H1 (cell line): ENCODE measurements around the gene KRT32. TPM values are rescaled to one million over a fixed set of nuclear protein-coding genes. Genes with fewer than 3 reads are reported as not detected.
"Not testable (repeated sequence)": the region's sequence is repeated elsewhere in the genome, so short reads cannot be mapped to it uniquely, and the experiment has no call there.

Experiments used
- CTCF ChIA-PET: fragments of 300-600 bp; sonication (Branson Sonifier 250); formaldehyde crosslinking; loops from one replicate; lab custom pipeline; 2021; ENCODE audit not compliant: partially characterized antibody; lab: Charles Lee
- POLR2A ChIA-PET: fragments of 300-600 bp; sonication (Branson Sonifier 250); formaldehyde crosslinking; loops from one replicate; lab custom pipeline; 2021; ENCODE audit warnings: inconsistent platforms; ENCODE audit not compliant: partially characterized antibody; lab: Charles Lee
- DNase-seq, 2 experiments: peaks; one replicate each; pipeline versions ENCODE4 v3.0.0 to v3.0.0-alpha.2; 2010 to 2022; ENCODE audit warnings: low spot score in 2 of 2, low read depth in 1 of 2, mixed read lengths in 1 of 2
- FAIRE-seq: peaks from 2 replicates; lab custom pipeline; 2011; peaks lifted over from hg19 to GRCh38; lab: Jason Lieb, UNC
- H2AFZ ChIP-seq: 2 replicates; pipeline ENCODE4 v1.8.1; 2012; ENCODE audit warnings: low read length, inconsistent platforms
- H2AK5ac ChIP-seq: 2 replicates; pipeline ENCODE4 v1.6.1; 2013; ENCODE audit warnings: low read depth, low read length
- H2BK120ac ChIP-seq: replicated peaks from 2 replicates; pipeline ENCODE3; 2013; ENCODE audit warnings: low read depth, low read length, inconsistent platforms
- H2BK12ac ChIP-seq: 2 replicates; pipeline ENCODE4 v1.6.1; 2013; ENCODE audit warnings: low read depth, low read length
- H2BK15ac ChIP-seq: 2 replicates; pipeline ENCODE4 v1.6.1; 2013; ENCODE audit warnings: low read length
- H2BK20ac ChIP-seq: 2 replicates; pipeline ENCODE4 v1.6.1; 2013; ENCODE audit warnings: low read length
- H2BK5ac ChIP-seq: 2 replicates; pipeline ENCODE4 v1.6.1; 2013; ENCODE audit warnings: low read depth, low read length
- H3K14ac ChIP-seq: 2 replicates; pipeline ENCODE4 v1.6.1; 2013; ENCODE audit warnings: inconsistent platforms; ENCODE audit not compliant: insufficient read length
- H3K18ac ChIP-seq: 2 replicates; pipeline ENCODE4 v1.6.1; 2013; ENCODE audit warnings: low read length; ENCODE audit errors: extremely low read depth
- H3K23ac ChIP-seq: 2 replicates; pipeline ENCODE4 v1.6.1; 2013; ENCODE audit warnings: inconsistent platforms; ENCODE audit not compliant: insufficient read length
- H3K23me2 ChIP-seq: 2 replicates; pipeline ENCODE4 v1.6.1; 2013; ENCODE audit warnings: low read depth, low read length
- H3K27ac ChIP-seq: 2 replicates; pipeline ENCODE4 v1.6.1; 2011; ENCODE audit warnings: low read depth, low read length, inconsistent platforms
- H3K27me3 ChIP-seq, 4 experiments: replicated peaks in 1 of 4; 1 replicate in 1 of 4; 2 replicates in 3 of 4; pipeline versions ENCODE4 v1.6.1 to v1.8.1; 2011 to 2013; ENCODE audit warnings: low read length in 3 of 4, mild to moderate bottlenecking in 3 of 4, inconsistent platforms in 2 of 4, mixed read lengths in 2 of 4, moderate library complexity in 1 of 4; ENCODE audit not compliant: control insufficient read depth in 3 of 4, insufficient read depth in 3 of 4; ENCODE audit errors: extremely low read depth in 1 of 4
- H3K36me3 ChIP-seq, 4 experiments: 2 replicates each; pipeline versions ENCODE4 v1.6.1 to v1.8.1; 2011 to 2013; ENCODE audit warnings: mild to moderate bottlenecking in 4 of 4, low read length in 3 of 4, moderate library complexity in 2 of 4, control low read depth in 1 of 4, inconsistent platforms in 1 of 4; ENCODE audit not compliant: insufficient read depth in 4 of 4, control insufficient read depth in 2 of 4
- H3K4ac ChIP-seq: replicated peaks from 2 replicates; pipeline ENCODE3; 2013; ENCODE audit warnings: low read length, low read depth, mixed read lengths, inconsistent platforms; ENCODE audit not compliant: insufficient read length
- H3K4me1 ChIP-seq, 4 experiments: replicated peaks in 1 of 4; 1 replicate in 1 of 4; 2 replicates in 3 of 4; pipeline versions ENCODE4 v1.6.1 to v1.8.1; 2011 to 2013; ENCODE audit warnings: low read length in 3 of 4, inconsistent platforms in 2 of 4, mixed read lengths in 1 of 4; ENCODE audit not compliant: insufficient read depth in 4 of 4, control insufficient read depth in 3 of 4
- H3K4me2 ChIP-seq, 2 experiments: 2 replicates each; pipeline versions ENCODE4 v1.6.1 to v1.8.1; 2011 to 2013; ENCODE audit warnings: low read depth in 2 of 2, low read length in 2 of 2, control low read depth in 1 of 2, inconsistent platforms in 1 of 2, mild to moderate bottlenecking in 1 of 2; ENCODE audit not compliant: insufficient read depth in 1 of 2
- H3K4me3 ChIP-seq, 4 experiments: fragments of 200-600, 300-600 bp in 1 of 4; sonication (generic), shearing (Covaris generic), sonication (Bioruptor Twin) in 1 of 4; 2 replicates each; pipeline versions ENCODE4 v1.5.1 to v1.8.1; 2011 to 2016; ENCODE audit warnings: low read length in 4 of 4, low read depth in 3 of 4, control low read depth in 2 of 4, inconsistent platforms in 2 of 4, mild to moderate bottlenecking in 2 of 4, mixed read lengths in 1 of 4, moderate library complexity in 1 of 4; ENCODE audit not compliant: insufficient read depth in 2 of 4; ENCODE audit errors: extremely low read depth in 1 of 4
- H3K56ac ChIP-seq: replicated peaks from 2 replicates; pipeline ENCODE3; 2013; ENCODE audit warnings: low read depth, mild to moderate bottlenecking, mixed read lengths, low read length, inconsistent platforms; ENCODE audit not compliant: insufficient read length
- H3K79me1 ChIP-seq: 2 replicates; pipeline ENCODE4 v1.6.1; 2013; ENCODE audit warnings: low read depth, low read length, control low read depth
- H3K79me2 ChIP-seq, 2 experiments: 2 replicates each; pipeline versions ENCODE4 v1.6.1 to v1.8.1; 2012 to 2013; ENCODE audit warnings: low read length in 2 of 2, mild to moderate bottlenecking in 2 of 2, inconsistent platforms in 1 of 2; ENCODE audit not compliant: insufficient read depth in 2 of 2, control insufficient read depth in 1 of 2
- H3K9ac ChIP-seq, 4 experiments: replicated peaks in 1 of 4; 1 replicate in 1 of 4; 2 replicates in 3 of 4; pipeline versions ENCODE4 v1.6.1 to v1.8.1; 2011 to 2013; ENCODE audit warnings: low read depth in 3 of 4, low read length in 3 of 4, control low read depth in 2 of 4, mild to moderate bottlenecking in 2 of 4, moderate library complexity in 2 of 4, inconsistent platforms in 1 of 4; ENCODE audit errors: extremely low read depth in 1 of 4
- H3K9me3 ChIP-seq, 2 experiments: 2 replicates each; pipeline versions ENCODE4 v1.6.1 to v1.8.1; 2012 to 2013; ENCODE audit warnings: mild to moderate bottlenecking in 2 of 2, moderate library complexity in 2 of 2, control low read depth in 1 of 2, inconsistent platforms in 1 of 2, low read depth in 1 of 2, low read length in 1 of 2, mixed read lengths in 1 of 2; ENCODE audit not compliant: insufficient read depth in 2 of 2
- H4K20me1 ChIP-seq, 2 experiments: replicated peaks in 1 of 2; 2 replicates each; pipeline versions ENCODE3 to v1.8.1; 2011 to 2013; ENCODE audit warnings: inconsistent platforms in 2 of 2, low read length in 2 of 2, mild to moderate bottlenecking in 1 of 2; ENCODE audit not compliant: insufficient read depth in 2 of 2, control insufficient read depth in 1 of 2
- H4K5ac ChIP-seq: 2 replicates; pipeline ENCODE4 v1.6.1; 2013; ENCODE audit warnings: low read length, low read depth, mixed read lengths, inconsistent platforms; ENCODE audit not compliant: insufficient read length
- H4K8ac ChIP-seq: 2 replicates; pipeline ENCODE4 v1.8.0; 2013; ENCODE audit warnings: mild to moderate bottlenecking, moderate library complexity, low read length, inconsistent platforms; ENCODE audit not compliant: insufficient read depth; ENCODE audit errors: extremely low read depth
- H4K91ac ChIP-seq: replicated peaks from 2 replicates; pipeline ENCODE3; 2013; ENCODE audit warnings: low read length, mixed read lengths, inconsistent platforms; ENCODE audit not compliant: insufficient read length
- WGBS, 2 experiments: shearing (Covaris generic) in 1 of 2; methylation state at CpG; one replicate each; pipeline versions ENCODE4 v1.1.6 to v1.1.7; 2013 to 2015; ENCODE audit warnings: low lambda C conversion rate in 2 of 2, mixed read lengths in 2 of 2, inconsistent platforms in 1 of 2, low coverage in 1 of 2, missing lambda C conversion rate in 1 of 2; ENCODE audit not compliant: insufficient replicate concordance in 2 of 2, insufficient coverage in 1 of 2, insufficient read length in 1 of 2; ENCODE audit errors: extremely low coverage in 1 of 2, missing lambda C conversion rate in 1 of 2; 5-methylcytosine and 5-hydroxymethylcytosine counted together
- polyA plus RNA-seq, 7 experiments: library from polyadenylated mRNA; depleted of rRNA in 3 of 7; stranded (reverse) in 5 of 7; unstranded in 2 of 7; fragments of >200 nt in 5 of 7; fragments of 200-250 nt in 2 of 7; gene quantifications; 1 replicate in 5 of 7; 2 replicates in 1 of 7; 4 replicates in 1 of 7; pipeline versions ENCODE4 v1.2.1 to v1.2.3, GENCODE V29; 2011 to 2013; ENCODE audit warnings: missing spikeins in 2 of 7, mixed read lengths in 2 of 7
- total RNA-seq: library from RNA; stranded (reverse); fragmentation: NEBNext Ultra II Directional; extraction: Animal tissue kit (Norgen Biotek cat#: 25700); gene quantifications from 2 replicates; pipeline ENCODE4 v1.2.1, GENCODE V29; 2021

The KRT32 gene
- total and polyA plus RNA-seq, 2 of the 8 experiments (the other 6 are each of a cell fraction or from before 2014, with no cell fraction given): not detected

DNA sequence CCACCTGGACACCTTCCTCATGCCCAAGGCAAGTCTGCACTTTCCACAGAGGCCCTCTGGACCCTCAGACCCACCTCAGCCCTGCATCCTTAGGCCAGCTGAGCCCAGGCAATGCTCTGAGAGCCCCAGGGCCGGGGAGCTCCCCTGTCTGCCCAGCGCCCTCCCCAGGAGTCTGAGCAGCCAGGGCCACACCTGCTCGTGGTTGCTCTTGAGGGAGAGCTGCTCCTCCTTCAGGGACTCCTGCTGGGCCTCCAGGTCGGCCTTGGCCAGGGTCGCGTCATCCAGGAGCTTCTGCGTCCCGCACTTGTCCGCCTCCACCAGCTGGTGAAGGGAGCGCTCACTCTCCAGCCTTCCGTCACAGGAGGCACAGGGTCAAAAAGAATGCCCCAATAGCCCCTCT, 44.6 kb downstream of the KRT32 start:
- H3K4me2 ChIP-seq, H3K23ac ChIP-seq, H3K27me3 ChIP-seq, H3K9ac ChIP-seq, H3K4me1 ChIP-seq, H3K23me2 ChIP-seq, DNase-seq, FAIRE-seq, H3K4ac ChIP-seq, H2BK15ac ChIP-seq, H3K36me3 ChIP-seq, H3K18ac ChIP-seq, H3K79me1 ChIP-seq, H3K9me3 ChIP-seq, H3K27ac ChIP-seq, H2BK12ac ChIP-seq, H2BK5ac ChIP-seq, H3K79me2 ChIP-seq, H3K14ac ChIP-seq, H4K8ac ChIP-seq, H2BK20ac ChIP-seq, H2BK120ac ChIP-seq, H4K91ac ChIP-seq, H3K4me3 ChIP-seq, H4K5ac ChIP-seq, H2AFZ ChIP-seq, H2AK5ac ChIP-seq, POLR2A ChIA-PET, H3K56ac ChIP-seq, H4K20me1 ChIP-seq: not testable (repeated sequence)
- CTCF ChIA-PET: interaction anchor here (1.0 to 1.4 kb wide), 2 partner anchors 19 to 126 kb away, joined by 3 to 6 read pairs; no protein-coding TSS in a partner anchor
- 89% methylated on average over 11 of the region's 11 CpGs; no CpG with 5 or more reads in 1 of the 2 experiments for WGBS, 2 experiments
